ENCODE results near the gene ANTXR1.

The ANTXR1 gene

DNA sequence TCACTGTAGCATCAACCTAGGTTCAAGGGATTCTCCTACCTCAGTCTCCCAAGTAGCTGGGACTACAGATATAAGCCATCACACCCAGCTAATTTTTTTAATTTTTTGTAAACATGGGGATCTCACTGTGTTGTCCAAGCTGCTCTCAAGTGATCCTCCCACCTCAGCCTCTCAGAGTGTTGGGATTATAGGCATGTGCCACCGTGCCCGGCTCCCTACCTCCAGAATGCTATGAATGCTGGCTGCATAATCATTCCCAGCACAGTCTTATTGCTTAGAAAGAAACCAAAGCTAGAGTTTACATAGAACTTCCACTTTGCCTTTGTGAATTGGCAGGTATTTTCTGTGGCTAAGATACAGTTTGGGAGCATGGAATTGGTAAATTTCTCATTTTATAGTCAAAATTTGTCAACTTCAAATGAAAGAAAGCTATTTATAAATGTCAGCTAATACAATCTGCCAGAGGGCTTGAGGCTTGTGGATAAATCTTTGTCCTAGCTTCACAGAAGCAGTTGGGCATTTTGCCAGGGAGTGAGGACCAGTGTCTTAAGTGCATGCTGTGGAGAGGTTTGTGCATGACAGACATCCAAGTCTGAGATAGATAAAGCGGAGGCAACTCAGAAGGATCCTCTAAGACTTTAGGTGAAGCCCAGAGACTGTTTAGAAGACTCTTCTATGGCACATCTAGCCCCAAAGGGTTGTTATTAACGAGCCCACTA, 175.4 kb downstream of the ANTXR1 start:
- no peak for DNase-seq

DNA sequence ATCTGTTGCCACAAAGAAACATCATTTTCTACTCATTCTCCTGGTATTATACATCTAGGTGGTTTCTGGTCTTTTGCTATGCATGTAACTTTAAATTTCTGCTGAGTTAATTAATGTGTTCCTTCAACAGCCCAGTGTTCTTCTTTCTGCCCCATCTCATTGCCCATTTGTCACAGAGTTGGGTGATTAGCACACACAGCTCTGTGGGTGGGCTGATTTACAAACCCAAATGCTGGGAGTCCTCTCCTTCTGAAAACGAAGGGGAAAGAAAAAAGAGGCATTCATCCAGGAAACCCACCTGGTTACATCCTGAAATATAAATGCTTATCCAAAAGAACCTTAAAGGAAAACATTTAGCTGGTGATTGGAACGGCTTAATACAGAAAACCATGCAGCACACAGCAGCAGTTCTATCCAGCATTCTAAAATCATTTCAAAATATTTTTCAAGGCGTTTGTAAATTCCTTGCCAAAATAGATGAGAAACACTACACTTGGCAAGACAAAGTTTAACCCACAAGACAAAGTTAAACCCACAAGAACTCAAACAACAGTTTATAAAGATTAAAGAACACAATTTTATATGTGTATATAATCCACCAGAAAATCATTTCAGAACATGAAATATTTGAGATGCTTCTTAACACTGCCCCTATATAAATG, 177.9 kb downstream of the ANTXR1 start:
- no peak for DNase-seq

DNA sequence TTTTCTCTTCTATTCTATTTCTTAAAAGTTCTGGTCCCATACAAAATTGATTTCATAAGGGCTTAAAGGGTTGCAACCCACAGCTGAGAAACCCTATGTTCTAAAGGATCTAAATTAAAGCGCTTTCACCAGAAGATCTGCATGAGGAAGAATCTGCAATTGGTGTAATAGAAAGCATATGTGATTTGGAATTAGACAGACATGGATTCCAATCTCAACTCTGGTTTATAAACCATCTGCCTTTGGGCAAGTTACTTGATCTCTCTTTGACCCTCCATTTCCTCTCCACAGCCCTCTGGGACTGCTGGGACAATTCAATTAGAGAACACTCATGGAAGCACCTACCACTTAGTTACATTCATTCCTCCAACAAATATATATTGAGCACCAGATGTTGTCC, 178.7 kb downstream of the ANTXR1 start:
- DNase-seq = no peak

DNA sequence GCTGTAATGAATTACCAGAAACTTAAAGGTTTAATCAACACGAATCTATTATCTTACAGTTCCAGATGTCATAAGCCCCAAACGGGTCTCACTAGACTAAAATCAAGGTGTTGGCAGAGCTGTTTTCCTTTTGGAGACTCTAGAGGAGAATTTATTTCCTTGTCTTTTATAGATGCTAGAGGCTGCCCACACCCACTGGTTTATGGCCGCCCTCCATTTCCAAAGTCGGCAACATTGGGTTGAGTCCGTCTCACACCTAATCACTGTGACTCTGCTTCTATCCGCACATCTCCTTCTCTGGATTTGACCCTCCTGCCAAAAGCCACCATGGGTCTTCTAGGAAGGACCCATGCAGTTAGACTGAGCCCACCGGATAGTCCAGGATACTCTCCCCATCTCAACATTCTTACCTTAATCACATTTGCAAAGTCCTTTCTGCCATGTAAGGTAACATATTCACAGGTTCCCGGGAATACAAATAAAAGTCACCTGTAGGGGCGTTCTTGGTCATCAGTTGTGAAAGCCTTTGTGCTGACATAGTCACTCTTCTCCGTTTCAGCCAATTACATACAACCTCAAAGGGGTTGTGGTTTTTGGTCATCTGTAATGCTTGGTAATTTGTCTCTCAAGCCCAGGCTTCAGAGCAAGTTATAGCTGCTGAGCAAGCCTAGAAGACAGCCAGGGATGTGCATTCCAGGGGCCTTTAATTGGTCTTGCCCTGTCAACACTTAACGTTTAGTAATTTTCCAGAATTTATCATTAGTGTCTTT, 179.4 kb downstream of the ANTXR1 start:
- DNase-seq = no peak

DNA sequence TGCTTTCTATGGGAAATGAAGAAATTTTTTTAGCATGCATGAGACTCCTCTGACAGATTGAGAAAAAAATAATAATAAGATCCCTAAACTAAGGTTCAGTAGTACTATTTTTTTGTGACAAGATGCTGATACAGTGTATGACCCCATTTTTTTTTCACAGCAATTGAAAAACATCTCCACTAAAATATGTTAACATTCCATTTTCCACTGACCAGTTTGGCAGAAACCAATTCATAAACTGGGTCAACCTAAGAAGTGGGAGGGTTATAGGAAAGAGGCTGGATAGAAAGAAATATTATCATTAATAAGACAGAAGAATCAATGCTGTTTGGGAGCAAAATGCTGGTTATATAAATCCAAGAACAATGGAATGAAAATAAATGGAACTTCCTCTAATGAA, 182.7 kb downstream of the ANTXR1 start:
- DNase-seq = no peak

DNA sequence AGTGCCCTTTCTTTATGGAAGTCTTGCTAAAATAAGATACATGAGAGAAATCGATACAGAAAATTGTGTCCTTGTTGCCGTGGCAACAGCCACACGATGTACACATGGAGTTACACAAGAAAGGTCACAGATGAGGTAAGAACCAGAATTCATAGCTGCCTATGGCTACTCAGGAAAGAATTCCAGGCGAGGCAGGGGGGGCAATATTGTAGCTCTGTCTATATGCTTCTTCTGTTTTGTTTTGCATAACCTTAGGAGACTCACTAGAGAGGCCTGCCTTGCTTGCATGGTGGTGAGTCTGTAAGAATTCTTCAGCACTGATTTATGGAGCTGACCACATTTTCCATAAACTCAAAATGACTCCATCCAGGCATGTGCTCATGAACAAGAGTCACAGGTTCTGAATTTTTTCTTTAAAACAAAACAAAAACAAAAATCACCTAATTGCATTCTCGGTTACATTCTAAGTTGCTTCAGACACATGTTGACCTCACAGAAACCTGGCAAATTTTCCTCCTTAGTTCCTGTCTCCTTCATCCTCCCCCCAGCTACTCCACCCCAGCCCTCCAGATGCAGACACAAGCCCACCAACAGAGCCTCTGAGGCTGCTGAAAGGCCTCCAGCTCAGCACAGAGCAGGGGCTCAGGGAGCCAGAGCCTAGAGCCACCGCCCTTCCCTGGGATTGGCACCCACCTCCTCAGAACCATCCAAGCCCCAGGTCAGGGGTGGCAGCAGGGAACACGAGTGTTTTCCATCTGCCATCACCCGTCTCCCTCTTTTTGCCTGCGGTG, 183.5 kb downstream of the ANTXR1 start:
- no peak for DNase-seq

DNA sequence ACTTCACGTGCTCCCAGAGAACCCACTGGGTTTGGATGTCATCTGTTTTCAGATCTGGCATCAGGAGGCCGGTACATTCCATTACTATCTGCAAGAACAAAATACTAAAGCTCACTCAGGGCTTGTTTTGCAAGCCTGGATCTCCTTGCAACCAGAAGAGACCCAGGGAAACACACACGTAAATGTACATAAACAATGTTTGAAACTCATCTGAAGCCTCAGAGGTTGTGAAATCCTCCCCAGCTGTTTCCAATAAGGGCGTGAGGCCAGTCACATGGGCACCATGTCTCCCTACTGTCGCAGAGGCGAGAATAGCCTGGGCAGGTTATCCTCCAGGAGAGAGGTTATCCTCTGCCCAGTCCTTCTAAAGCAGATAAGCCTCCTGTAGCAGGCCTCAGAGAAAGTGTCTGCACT, 187.1 kb downstream of the ANTXR1 start:
- DNase-seq = no peak

DNA sequence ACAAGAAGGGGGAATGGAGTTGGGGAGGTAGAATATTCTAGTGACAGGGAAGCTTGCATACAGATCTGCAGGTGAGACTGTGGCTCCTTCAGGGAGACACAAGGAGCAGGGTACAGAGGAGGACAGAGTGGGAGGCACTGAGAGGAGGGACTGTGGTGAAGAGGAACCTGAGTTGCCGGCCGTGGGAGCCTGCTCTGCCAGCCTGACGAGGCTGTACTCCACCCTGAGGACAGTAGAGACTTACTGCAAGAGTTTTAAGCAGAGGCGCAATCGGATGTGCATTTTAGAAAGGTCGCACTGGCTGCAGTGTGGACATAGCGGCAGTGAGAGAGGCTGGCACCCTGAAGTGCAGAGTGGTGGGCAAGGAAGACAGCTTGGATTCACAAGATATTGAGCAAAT, 188.3 kb downstream of the ANTXR1 start:
- no peak for DNase-seq

DNA sequence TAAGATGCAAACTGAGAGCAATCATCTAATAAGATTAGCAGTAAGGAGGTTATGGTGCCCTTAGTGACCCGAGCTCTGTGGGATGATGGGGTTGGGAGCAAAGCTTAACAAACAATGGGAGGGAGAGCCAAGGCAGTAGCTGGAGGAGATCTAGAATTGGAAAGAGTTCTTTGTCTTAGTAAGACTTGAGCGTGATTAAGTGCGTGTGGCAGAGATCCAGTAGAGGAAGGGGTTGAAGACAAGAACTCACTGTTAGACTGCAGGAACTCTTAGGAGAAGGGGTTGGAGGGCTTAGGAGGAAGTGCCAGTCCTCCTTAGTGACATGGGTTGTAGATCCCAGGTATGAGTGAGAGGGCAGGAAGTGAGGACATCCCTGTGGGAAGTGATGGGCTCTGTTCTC, 189.3 kb downstream of the ANTXR1 start:
- DNase-seq = no peak

DNA sequence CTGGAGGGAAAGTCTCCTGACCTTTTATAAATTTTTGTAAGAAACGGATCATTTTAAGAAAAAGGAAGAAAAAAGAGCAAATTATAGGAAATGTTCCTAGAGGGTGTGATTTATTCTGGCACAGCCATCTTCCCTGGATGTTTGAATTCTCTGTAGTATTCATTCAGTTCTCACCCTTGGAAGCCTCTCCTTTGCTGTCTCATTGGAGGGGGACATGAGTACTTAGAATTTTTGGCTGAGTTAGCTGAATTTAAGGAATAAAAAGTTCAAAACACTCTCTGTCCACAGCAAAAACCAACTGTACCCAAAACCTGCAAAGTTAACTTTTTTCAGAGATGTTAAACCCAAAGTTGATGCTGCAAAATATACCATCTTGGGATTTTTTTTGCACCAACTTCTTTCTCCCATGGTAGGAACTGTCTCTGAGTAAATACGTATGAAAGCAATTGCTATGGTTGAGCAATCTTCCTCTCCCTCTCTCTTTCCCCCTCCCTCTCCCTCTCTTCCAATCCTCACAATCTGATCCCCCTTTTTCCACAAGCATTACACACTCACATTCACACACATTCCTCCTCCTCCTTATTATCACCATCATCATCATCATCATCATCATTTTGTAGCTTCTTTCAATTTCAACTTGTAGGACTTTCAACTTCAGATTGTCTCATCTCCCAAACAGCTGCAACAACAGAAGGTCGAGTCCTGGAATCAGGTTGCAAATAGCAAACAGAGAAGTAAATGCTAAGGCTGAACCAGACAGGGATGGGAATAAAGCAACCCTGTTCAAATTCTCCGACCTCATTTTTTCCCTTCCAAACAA, 190.4 kb downstream of the ANTXR1 start:
- DNase-seq = no peak

DNA sequence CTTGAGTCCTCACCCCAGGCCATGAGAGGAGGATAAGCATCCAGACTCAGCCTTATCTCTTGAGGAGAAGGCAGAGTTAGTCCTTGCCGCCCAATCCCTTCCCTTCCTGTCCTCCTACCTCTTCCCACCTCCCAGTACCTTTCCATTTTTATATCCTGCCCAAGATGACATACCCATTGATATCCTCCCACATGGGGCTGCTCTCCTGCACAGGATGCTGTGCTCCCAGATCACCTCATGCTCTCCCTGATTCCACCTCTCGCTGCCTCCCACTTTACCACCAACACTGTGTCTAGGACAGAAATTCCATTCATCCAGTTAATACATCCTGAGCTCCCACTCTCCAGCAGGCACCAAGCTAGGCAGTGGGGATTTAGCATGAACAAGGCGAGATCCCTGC, 191.7 kb downstream of the ANTXR1 start:
- DNase-seq = no peak

DNA sequence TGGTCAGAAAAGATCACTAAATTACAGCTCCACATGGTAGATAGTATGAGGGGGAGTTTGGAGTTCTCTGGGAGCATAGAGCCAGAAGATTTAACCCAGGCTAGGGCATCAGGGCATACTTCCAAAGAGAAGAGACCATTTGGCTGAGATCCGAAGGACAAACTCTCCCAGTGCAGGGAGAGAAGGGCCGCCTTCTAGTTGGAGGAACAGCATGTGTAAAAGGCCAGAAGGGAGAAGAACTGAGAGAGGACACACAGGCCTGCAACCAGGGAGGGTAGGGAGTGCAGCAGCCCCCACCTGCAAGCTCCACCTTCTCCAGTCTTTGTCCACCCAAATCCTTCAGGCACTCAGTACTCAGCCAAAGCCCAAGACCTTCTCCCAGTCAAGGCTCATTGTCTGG, 192.1 kb downstream of the ANTXR1 start:
- no peak for DNase-seq

DNA sequence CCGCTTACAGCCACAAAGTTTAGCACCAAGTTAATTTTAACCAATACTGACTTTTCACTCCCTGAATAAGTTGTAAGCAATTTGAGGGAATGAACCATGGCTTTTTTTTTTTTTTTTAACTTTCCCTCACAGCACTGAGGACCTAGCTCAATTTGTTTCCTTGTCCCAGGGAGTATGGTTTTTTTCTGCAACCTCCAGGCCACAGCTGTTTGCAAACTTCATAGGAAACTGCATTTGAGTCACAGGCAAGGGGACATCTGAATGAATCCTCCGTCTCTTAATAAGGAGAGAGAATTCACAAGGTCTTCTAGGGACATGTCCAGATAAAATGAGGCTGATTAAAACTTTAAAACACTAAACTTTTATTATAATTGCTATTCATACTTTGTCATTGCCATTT, 192.5 kb downstream of the ANTXR1 start:
- no peak for DNase-seq

DNA sequence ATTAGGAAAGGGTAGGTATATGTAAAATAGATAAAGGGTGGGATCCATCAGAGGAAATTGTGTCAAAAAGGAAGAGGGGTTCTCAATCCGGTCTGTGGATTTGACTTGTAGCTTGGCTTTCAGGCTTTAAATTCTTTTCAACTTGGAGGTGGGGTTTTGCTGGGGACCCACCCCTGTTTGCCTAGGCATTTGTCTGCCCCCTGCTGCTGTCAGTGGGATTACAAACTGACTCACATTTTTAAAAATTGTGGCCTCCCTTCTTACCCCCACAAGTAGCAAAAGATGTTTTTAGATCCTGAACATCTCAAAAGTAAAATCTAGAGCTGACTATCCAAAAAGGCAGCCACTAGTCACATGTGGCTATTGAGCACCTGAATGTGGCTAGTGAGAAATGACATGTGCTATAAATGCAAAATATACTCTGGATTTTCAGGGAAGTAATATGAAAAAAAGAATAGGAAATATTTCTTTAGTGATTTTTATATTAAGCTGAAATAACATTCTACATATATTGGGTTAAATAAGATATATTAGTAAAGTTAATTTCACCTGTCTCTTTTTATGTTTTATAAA, 195.1 kb downstream of the ANTXR1 start:
- no peak for DNase-seq

DNA sequence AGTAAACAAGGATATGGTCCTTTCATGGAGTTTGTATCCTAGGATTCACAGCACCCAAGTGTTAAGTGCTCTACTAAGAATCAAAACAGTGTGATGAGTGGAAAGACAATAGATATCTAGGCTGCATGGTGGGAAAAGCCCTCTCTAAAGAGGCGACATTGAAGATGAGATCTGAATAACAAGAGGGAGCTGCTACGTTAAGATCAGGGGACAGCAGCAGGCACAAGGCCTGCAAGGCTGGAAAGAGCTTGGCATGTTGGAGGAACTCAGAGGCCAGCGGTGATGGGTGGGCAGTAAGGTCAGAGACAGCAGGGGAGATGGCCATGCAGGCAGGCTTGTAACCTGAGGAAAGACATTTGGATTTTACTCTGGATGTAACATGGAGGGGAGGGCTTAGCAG, 196.5 kb downstream of the ANTXR1 start:
- no peak for DNase-seq

DNA sequence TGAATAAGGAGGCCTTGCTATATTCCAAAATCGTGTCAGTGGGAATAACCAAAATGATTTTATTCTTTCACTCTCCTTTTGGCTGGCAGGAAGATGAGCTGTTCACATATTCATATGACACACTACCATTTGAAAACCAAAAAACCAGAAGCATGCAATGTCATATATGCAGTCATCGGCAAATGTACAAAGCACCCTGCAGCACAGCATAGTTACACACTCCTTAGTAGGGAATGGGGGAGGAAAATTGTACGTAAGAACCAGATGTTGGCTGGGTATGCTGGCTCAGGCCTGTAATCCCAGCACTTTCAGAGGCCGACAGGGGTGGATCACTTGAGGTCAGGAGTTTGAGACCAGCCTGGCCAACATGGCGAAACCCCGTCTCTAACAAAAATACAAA, 197.4 kb downstream of the ANTXR1 start:
- no peak for DNase-seq

DNA sequence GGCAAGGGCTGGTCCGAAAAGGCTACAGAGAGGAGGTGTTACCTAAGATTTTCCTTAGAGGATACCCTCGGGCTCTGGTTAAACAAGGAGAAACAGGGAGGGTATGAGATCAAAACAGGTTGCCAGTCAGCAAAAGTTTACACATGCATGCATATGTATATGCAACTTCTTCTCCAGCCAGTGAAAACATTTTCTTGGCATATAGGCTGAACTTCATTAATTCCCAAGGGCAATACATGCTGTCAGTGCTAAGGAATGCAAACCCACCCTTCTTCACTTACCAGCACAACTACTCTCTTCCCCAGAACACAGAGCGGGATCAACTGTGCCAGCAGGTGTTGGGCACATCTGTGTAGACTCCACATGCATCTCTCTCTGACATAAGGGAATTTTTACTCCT, 198.1 kb downstream of the ANTXR1 start:
- DNase-seq = no peak

DNA sequence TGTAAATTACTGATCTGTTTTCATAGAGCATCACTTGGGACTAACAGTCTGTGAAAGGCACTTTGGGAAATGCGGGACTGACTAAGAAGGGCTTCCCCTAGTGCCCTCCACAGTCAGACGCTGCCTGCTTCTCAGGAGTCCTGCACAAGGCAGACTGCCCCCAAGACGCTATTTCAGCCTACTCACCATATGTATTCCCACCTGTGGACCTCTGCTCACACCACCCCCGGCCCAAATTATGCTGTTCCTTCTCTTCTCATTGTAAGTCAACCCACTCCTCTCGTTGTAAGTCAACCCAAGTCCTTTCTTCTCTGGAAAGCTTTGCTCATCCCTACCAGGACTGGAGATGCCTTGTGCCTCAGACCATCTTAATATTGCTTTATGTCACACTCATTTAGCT, 198.7 kb downstream of the ANTXR1 start:
- DNase-seq = no peak

DNA sequence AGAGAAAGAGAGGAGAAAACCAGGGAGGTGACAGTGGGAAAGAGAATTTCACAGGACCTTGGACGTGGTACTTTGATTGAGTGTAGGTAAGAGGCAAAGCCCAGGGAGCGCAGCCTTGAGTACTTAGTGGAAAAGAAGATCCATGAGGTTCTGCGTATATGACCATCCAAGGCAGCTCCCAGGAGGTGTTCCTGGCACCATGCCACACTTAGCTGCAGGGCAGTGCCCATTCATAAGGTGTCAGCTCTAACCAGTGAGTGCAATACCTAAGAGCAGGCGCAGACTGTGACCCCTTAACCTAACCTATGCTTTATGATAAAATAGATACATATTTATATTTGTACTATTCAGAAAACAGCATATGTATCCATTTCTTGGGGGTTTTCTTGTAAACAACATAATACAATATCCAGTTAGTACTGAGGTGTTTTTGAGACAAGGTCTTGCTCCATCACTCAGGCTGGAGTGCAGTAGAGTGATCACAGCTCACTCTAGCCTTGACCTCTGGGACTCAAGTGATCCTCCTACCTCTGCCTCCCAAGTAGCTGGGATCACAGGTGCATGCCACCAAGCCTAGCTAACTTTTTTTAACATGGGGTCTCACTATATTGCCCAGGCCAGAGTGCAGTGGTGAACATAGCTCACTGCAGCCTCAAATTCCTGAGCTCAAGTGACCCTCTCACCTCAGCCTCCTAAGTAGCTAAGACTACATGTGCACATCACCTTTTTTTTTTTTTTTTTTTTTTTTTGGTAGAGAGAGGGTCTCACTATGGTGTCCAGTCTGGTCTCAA, 199.5 kb downstream of the ANTXR1 start:
- DNase-seq = no peak

DNA sequence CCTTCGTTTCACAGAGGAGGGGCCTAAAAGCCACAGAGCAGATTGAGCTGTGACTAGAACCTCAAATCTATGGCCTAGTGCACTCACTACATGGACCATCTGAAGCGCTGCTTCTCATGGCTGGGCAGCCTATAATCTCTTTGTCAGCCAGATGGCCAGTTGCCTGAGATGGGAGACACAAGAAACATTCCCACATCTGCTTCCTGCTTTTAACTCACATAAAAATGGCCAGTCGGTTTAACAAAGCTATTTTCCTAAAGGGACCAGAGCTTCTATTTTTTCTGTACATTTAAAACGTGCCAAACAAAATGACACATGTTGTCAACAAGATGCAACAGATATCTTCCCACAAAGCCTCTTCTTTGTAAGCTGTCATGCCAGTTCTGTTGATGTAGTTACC, 200.2 kb downstream of the ANTXR1 start:
- no peak for DNase-seq

DNA sequence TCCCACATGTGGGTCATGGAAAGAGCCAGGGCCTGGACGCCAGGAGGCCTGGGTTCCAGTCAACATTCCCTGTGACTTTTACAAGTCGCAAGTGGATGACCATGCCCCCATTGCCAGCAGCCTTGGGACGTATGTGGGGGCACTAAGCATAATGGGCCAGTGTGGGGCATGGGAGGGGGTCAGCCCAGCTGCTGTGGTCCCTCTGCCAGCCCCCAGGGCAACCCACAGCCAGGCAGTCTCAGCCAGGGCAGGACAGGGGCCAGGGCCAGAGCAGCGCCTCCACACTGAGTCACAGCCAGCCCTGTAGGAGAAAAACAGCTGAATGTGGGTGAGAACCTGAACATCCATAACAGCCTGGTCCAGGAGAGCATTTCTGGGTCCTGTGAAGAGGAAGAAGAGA, 200.8 kb downstream of the ANTXR1 start:
- DNase-seq = no peak

All from stimulated activated CD4-positive, alpha-beta T cell treated with anti-CD3 and anti-CD28 coated beads, Interleukin-4, amount 100 ng/mL, for 4 hours (primary cell).